Measurements from ENCODE around the gene COQ10B. TPM values are rescaled to one million over a fixed set of nuclear protein-coding genes. Genes with fewer than 3 reads are reported as not detected.
"Not testable (repeated sequence)": the region's sequence is repeated elsewhere in the genome, so short reads cannot be mapped to it uniquely, and the experiment has no call there.

The COQ10B gene
- 19.0 TPM for polyA plus RNA-seq (2013, experiment 1 of 2; ENCODE audit: insufficient read length)
- 19.3 TPM for polyA plus RNA-seq (2013, experiment 2 of 2; ENCODE audit: insufficient read length)

DNA sequence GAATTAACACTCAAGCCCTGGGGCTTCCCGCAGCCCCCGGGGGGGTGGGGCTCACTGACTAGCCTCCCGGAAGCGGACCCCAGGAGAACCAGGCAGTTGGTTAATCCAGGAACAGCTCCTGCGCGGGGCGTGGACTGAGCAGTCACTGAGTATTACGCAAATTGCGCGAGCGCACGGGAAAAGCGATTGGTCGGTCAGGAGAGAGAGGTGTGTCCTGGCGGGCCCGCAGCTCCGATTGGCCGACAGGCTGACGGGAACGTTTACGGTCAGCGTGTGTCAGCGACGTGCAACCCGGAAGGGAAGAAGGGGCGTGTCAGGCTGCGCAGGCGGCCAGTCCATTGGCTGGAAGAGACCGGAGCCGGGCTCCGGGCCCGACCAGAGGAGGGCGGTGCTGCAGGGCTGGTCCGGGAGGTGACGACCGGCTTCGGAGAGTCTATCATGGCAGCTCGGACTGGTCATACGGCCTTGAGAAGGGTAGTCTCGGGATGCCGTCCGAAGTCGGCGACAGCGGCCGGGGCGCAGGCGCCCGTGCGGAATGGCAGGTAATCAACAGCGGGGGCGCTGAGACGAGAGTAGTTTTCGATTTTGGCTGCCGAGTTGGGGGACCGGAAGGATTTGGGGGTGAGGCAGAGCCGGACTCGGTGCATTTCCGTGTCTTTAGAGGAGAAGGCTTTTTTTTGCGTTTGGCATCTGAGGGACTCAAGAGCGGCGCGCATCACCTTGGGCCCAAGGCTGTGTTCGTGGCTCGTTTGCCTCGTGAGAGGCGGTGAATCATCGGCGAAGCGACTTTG, at the start of gene COQ10B:
COQ10B (plus strand) TSS at position 430 of the 791 bp plus-strand sequence; CDS start at position 439, 9 bp downstream.
- peak; percentile 100 for DNase-seq

DNA sequence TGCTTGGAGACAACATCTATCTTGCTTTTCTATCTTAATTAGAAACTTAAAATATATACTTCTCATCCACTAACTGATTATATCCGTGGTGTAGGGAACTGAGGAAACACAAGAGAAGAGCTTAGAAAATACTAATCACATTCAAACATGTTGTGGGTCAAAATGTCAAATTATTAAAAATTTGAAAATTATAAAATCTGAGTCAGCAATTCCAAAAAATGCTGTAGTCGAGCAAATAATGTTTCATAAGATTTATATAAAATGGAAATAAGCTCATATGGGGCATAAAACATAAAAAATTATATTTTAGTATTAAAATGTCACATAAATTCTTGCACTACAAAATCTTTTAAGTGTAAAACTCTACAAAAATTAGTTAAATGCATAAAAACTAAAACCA, 47.8 kb upstream of the COQ10B start:
- DNase-seq = no peak

DNA sequence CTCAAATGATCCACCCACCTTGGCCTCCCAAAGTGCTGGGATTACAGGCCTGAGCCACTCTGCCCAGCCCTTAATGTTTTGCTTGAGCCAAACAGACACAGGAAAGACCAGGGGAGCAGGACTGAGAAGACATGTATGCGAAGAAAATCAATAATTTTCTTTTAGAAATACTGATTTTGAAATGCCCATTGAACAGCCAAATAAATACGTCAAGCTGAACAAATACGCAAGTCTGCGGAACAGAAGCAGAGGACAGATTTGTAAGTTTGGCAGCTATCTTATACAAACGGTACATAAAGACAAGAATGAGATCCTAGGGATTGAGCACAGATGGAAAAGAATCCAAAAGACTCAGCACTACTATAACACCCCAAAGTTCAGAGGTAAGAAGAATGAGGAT, 39.3 kb upstream of the COQ10B start:
- DNase-seq = no peak

DNA sequence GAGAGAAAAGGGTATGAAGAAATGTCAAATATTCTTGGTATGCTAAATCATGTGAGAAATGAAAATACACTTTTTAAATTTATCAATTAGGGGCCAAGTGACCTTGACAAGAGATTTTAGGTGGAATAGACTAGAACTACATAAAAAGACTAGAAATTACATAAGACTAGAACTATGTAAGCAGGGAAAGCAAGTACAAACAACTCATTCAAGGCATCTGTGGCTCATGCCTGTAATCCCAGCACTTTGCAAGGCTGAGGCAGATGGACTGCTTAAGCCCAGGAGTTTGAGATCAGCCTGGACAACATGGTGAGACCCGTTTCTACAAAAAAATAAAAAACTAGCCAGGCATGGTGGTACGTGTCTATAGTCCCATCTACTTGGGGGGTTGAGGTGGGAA, 38.8 kb upstream of the COQ10B start:
- no peak for DNase-seq

DNA sequence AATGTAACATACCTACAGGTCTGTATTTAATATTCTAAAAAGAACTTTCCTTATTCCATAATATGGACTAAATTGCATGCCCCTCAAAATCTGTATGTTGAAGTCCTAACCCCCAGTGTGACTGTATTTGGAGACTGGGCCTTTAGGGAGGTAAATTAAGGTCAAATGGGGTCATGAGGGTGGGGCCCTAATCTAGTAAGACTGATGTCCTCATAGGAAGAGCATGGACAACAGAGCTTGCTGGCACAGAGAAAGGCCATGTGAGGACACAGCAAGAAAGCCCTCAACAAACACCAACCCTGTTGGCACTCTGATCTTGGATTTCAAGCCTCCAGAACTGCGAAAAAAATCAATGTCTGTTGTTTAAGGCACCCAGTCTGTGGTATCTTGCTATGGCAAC, 37.1 kb upstream of the COQ10B start:
- DNase-seq = no peak

DNA sequence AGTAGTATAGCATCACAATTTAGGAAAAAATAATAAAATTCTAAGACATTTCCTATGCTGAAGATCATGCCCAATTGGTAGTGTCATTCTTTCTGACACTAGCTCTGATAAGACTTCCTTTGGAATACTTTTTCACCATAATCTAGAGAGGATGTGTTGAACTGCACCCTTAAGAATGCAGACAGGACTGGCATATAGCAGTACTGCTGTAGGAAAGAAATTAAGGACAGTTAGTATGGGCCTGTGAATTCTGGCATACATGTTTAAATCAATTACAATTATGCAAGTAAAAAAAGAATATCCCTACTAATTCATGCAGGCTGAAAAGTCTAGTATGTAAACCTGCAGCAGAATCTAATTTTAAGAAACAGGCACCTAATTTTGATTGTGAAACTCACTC, 33.9 kb upstream of the COQ10B start:
- DNase-seq = no peak

DNA sequence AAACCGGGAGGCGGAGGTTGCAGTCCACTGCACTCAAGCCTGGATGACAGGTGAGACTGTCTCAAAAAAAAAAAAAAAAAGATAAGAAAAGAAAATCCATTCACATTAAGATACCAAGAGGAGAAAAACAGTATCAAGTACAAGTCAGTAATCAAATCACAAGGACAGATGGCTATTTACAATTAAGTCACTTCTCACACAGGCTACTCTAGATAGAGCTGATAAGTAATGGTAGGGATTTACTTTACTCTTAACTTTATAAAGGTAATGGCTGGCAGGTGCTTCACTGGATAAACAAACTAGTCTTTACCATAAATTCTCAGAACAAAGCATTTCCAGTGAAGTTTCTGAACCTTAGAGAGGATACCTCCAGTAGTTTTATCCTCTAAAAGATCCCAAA, 30.0 kb upstream of the COQ10B start:
- no peak for DNase-seq

DNA sequence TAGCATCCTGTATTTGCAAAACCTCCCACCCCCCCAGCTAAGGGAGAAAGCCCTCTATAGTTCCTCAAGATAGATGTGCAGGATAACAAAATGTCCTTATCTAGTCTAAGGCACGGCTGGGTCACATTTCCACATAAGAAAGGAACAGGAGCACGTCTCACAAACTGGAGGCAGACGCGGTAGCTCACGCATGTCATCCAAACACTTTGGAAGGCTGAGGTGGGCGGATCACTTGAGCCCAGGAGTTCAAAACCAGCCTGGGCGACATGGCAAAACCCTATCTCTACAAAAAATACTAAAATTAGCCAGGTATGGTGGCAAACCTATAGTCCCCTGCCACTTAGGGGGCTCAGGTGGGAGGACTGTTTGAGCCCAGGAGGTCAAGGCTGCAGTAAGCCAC, 27.8 kb upstream of the COQ10B start:
- DNase-seq = no peak

DNA sequence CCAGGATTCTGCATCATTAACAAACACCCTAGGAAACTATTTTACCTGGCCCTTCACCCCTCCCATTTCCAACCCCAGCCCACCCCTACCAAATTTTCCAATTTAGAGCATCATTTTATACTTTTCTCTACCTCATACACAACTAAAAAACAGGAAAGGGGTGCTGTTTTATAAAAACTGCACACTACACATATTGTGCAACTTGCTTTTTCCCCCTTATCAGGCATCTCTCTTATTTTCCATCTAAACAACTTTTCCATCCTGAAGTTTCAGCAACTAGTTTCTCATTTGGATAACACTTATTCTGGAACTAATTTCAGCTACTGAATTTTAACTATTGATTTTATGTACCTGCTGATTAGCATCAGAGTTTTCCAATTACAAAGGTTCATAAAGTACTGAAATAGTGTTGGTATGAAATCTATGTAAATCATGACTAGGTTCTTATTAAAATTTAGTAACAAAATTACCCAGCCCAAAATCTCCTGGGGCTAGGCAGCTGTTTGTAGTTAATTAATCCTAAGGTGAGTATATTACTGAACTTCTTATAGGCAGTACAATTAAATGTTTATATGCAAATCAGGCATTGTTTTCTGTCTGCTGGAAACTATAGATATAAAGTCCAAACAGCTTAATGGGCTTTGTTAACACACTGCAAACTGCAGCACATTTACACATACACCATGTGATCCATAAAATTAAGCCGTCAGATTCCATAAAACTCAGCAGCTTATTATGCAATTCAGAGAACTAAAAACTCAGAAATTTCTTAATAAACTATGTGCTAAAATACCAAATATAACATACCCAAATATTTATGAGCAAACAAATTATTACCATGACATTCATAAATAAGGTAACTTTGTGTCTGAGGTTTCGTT, 26.4 kb upstream of the COQ10B start:
- DNase-seq = no peak

DNA sequence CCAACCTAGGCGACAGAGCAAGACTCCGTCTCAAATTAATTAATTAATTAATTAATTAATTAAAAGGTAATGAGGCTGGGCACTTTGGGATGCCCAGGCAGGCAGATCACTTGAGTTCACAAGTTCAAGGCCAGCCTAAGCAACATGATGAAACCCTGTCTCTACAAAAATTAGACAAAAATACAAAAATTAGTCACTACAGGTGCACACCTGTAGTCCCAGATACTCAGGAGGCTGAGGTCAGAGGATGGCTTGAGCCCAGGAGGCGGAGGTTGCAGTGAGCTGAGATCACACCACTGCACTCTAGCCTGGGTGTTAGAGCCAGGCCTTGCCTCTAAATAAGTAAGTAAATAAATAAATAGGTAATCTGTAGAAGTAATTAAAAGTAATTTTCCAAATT, 25.4 kb upstream of the COQ10B start:
- DNase-seq = no peak

DNA sequence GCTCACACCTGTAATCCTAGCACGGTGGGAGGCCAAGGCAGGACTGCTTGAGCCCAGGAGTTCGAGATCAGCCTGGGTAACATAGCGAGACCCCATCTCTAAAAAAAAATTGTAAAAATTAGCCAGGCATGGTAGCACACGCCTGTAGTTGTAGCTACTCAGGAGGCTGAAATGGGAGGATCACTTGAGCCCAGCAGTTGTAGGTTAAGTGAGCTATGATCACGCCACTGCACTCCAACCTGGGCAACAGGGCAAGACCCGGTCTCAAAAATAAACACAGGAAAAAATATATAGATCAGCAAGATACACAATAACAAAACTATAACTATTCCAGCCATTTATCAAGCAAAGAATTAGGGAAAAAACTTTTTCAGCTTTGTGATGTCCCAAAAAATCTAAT, 21.5 kb upstream of the COQ10B start:
- no peak for DNase-seq

DNA sequence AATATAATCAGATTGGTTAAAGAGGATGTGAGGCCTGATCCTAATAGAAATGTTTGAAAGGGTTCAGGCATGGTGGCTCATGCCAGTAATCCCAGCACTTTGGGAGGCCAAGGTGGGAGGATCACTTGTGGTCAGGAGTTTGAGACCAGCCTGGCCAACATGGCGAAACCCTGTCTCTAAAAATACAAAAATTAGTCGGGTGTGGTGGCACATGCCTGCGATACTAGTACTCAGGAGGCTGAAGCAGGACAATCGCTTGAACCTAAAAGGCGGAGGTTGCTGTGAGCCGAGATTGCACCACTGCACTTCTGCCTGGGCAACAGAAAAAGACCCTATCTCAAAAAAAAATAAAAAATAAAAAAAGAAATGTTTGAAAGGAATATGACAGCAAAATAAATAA, 20.8 kb upstream of the COQ10B start:
- not testable (repeated sequence) for DNase-seq

DNA sequence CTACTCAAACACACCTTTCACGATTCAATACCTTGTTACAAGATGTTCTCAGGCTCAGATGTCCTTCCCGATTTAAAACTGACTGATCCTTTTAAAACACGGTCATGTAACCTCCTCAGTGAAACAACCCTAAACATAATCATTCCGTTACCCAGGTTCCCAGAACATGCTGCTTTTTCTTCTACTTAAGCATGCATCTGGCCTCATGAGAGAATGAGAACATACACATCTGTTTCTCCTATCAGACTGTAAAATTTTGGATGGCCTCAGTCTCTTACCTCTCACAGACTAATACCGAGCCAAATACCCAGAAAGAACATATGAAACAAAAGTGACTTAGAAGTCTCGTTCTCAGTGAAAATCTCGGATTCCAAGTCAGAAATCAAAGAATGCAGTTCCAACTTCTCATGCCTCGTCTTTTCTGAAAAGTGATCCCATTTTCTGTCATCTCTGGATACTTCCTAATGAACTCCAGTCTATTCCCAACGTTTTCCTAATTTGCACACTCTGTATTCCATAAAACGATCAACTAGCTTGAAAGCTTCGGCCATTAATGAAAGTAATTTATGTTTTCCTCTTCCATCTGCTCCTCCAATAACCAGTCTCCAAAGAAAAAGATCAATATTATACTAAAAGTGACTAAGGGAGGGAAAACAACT, 19.4 kb upstream of the COQ10B start:
- DNase-seq = no peak

DNA sequence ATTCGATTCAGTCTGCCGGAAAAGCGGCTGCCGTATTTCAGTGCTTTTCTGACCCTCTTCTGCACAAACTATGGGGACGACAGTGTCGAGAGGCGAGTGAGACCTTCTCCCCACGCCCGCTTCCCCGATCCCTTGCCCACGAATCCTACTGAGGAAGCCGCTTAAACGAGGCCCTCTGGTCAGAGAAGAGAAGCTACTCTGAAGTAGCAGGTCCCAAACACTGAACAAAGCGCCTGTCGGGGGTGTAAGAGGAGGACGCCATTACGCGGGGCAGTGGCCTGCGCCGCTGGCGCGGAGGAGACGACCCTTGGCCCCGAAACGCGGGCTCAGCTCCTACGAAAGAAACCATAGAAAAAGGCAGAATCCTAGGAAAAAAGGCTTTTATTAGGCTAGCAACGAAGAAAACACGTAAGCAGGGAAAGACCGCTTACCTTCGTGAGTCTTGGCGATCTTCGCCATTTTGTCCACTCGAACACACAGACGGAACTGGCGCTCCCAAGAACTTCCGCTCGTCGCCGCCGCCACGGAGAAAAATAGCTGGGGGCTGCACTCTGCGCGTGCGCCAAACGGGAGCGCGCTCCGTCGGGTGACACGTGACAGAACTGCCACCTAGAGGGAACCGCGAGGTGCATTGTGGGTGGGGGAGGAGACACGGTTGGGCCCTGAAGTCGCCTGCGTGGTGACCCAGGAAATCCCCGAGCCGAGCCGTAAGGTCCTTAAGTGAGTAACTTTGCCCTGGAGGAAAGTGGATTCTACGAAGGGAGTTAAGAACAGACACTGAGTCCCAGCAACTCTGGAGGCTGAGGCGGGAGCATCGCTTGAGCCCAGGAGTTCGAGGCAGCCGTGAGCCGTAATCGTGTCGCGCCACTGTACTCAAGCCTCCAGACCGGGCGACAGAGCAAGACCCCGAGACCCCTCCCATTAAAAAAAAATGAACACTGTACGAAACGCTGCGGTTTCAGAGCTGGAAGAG, 18.5 kb upstream of the COQ10B start, which contains the start of gene SF3B1:
SF3B1 (minus strand) TSS at position 488 of the 973 bp plus-strand sequence; CDS start at position 459, 29 bp downstream.
- DNase-seq = peak; percentile 97

DNA sequence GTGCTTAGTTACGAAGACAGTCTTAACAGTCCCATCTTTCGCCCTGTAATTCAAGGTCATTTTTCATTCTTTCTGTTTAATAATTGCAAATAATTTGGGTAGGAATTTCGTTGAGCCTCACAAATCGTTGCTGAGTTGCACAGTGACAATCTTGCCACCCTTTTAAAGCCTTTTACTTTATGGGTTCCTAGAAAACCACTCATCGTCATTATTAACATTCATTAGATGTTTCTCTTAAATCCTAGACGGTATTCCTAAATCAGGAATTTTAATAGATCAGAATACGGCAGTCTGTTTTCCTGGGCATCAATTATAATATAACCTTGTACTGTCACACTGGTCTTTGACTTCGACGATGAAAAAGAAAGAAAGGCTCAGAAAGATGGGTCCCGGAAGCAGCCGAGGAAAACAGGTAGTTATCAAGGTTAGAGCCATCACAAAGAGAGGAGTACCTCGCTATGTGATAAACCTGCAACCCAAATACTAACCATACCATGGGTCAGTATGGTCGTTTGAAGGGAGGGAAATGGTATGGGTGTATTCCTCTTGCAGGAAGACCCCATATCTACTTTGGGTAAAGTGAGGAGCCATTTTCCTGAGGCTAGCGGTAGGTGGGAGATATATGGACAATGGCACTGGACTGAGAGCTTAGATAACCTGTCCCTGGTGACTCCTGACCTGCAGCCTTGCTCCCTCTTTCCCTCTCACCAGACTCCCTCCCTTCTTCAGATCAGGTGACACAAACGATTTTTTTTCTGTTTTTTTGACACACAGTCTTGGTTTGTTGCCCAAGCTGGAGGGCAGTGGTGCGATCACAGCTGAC, 17.5 kb upstream of the COQ10B start:
- DNase-seq = no peak

DNA sequence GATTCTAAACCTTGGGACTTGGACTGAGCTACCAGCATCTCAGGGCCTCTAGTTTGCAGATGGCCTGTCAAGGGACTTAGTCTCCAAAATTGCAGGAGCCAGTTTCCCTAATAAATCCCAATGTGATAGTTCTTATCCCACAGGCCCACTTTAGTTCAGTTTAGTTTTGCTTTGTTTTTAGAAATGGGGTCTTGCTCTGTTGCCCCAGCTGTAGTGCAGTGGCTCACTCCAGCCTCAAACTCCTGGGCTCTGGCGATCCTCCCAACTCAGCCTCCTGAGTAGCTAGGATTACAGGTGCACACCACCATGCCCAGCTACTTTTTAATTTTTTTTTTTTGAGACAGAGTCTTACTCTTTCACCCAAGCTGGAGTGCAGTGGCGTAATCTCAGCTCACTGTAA, 16.0 kb upstream of the COQ10B start:
- DNase-seq = no peak

DNA sequence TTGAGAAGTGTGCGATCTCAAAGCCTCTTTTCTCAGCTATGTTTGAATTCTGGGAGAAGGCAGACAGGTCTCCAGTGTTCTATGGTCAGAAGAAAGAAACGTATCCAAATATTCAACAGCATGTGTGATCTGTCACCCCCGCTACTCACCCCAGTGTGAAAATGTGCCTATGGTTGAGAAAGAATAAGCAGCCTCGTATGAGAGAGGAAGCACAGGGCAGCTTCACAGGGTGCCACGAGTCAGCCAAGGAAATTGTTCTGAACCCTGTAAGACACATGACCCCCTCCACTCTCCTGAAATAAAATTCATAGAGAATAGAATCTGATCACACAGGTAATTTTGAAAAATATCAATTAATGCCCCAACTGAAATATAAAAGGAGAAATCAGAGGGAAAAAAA, 10.5 kb upstream of the COQ10B start:
- no peak for DNase-seq

DNA sequence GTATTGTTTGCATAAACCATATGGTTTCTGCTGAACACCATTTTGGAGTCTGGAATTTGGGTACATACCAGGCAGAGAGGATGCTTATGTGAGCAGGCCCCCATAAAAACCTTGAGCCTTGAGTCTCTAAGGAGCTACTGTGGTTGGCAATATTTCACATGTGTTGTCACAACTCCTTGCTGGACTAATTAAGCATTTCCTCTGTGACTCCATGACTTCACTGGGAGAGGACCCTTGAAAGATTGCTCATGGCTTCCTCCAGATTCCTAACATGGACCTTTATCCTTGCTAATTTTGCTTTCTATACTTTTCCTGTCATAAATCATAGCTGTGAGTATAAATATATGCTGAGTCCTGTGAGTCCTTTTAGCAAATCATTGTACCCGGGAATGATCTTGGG, 7.6 kb upstream of the COQ10B start:
- peak; percentile 52 for DNase-seq

DNA sequence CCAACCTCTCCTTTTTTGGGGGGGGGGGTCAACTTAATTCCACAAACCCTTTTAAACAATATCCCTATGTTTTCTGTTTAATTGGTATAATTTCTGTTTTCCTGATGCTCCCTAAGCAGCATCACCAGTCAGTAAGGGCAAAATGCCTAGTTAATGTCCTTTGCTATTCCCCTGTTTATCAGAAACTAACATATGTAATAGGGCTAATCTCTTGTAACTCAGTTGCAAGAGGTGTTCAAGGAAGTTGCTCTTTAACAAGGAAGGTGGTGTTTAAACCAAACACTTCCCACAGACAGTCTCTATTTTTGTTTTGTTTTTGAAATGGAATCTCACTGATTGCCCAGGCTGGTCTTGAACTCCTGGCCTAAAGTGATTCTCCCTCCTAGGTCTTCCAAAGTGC, 6.5 kb upstream of the COQ10B start:
- DNase-seq = no peak

DNA sequence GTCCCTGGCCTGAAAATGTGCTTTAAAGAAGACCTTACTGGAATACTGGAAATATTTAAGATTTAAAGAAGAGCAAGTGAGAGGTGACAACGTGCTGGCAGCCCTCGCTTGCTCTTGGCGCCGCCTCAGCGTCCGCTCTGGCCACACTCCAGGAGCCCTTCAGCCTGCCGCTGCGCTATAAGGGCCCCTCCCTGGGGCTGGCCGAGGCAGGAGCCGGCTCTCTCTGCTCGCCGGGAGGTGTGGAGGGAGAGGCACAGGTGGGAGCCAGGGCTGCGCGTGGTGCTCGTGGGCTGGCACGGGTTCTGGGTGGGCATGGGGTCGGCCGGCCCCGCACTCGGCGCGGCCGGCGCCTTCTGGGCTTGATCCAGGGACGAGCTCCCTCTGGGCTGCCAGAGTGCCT, 2.9 kb upstream of the COQ10B start:
- no peak for DNase-seq

DNA sequence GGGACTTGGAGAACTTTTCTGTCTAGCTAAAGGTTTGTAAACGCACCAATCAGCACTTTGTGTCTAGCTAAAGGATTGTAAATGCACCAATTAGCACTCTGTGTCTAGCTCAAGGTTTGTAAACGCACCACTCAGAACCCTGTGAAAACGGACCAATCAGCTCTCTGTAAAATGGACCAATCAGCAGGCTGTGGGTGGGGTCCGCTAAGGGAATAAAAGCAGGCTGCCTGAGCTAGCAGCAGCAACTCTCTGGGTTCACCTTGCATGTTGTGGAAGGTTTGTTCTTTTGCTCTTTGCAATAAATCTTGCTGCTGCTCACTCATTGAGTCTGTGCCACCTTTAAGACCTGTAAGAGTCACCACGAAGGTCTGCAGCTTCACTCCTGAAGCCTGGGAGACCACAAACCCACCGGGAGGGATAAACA, 2.4 kb upstream of the COQ10B start:
- DNase-seq = not testable (repeated sequence)
